CD4-positive, alpha-beta T cell treated with Interferon gamma for 1 hour (primary cell): Measurements from ENCODE around the gene MANSC4.

ENCODE experiments used
- DNase-seq: peaks from one replicate; pipeline ENCODE4 v3.0.0-alpha.2; 2020

MANSC4 gene

GRCh38 chr12:27797301-27798025 is 17.4 kb upstream of the MANSC4 start:
- DNase-seq, result no peak

GRCh38 chr12:27796128-27796527 is 16.1 kb upstream of the MANSC4 start:
- DNase-seq, result no peak

GRCh38 chr12:27794818-27795584 is 15.0 kb upstream of the MANSC4 start:
- DNase-seq, result no peak

GRCh38 chr12:27790179-27790578 is 10.1 kb upstream of the MANSC4 start:
- DNase-seq, result no peak

- DNase-seq, result no peak
These were observed 7.5 kb upstream of the MANSC4 start for GRCh38 chr12:27787559-27787958.

GRCh38 chr12:27785882-27786570 is 6.0 kb upstream of the MANSC4 start:
- no peak for DNase-seq

- no peak for DNase-seq
These were observed 2.4 kb upstream of the MANSC4 start for GRCh38 chr12:27782481-27782880.

- no peak for DNase-seq
These were observed 1.6 kb upstream of the MANSC4 start for GRCh38 chr12:27781680-27782079.

- DNase-seq, result peak; percentile 4
These were observed 774 bp upstream of the MANSC4 start for GRCh38 chr12:27780612-27781408.

GRCh38 chr12:27779416-27779919 is 568 bp downstream of the MANSC4 start:
- DNase-seq, result no peak

GRCh38 chr12:27778206-27778605 is 1.8 kb downstream of the MANSC4 start:
- DNase-seq, result no peak

GRCh38 chr12:27777141-27777540 is 2.9 kb downstream of the MANSC4 start:
- DNase-seq, result no peak

- no peak for DNase-seq
These were observed 7.5 kb downstream of the MANSC4 start for GRCh38 chr12:27772328-27773049.

- no peak for DNase-seq
These were observed 8.3 kb downstream of the MANSC4 start for GRCh38 chr12:27771481-27772327.

GRCh38 chr12:27769142-27769673 is 10.8 kb downstream of the MANSC4 start:
- no peak for DNase-seq

- no peak for DNase-seq
These were observed 13.4 kb downstream of the MANSC4 start for GRCh38 chr12:27766587-27766986.

GRCh38 chr12:27762757-27763156 is 17.3 kb downstream of the MANSC4 start:
- DNase-seq, result no peak

GRCh38 chr12:27756670-27757195 is 23.3 kb downstream of the MANSC4 start:
- no peak for DNase-seq

- DNase-seq, result no peak
These were observed 25.2 kb downstream of the MANSC4 start for GRCh38 chr12:27754795-27755194.

- DNase-seq, result no peak
These were observed 28.5 kb downstream of the MANSC4 start for GRCh38 chr12:27751386-27752047.
